K562 (cell line): ENCODE results near the gene MDK. TPM values are rescaled to one million over a fixed set of nuclear protein-coding genes. Genes with fewer than 3 reads are reported as not detected.

ENCODE experiments used
- CBFB ChIP-seq: sonication (generic); formaldehyde crosslinking; IDR thresholded peaks from 2 replicates; pipeline ENCODE4 v1.4.0; 2020; ENCODE audit warnings: mild to moderate bottlenecking, missing genetic modification reagents
- CSDE1 ChIP-seq, 2 experiments: fragments of 450-650 bp; IDR thresholded peaks; 2 replicates each; pipeline ENCODE4 v1.6.1; 2016; ENCODE audit warnings: mild to moderate bottlenecking in 1 of 2
- DPF2 ChIP-seq: fragments of 450-650 bp; IDR thresholded peaks from 2 replicates; pipeline ENCODE4 v1.6.1; 2016
- ESRRB ChIP-seq: fragments of 250-450 bp; sonication (Bioruptor Pico); IDR thresholded peaks from 2 replicates; pipeline ENCODE4 v1.5.0; 2020; ENCODE audit warnings: mild to moderate bottlenecking, moderate library complexity, borderline replicate concordance
- EZH2 ChIP-seq: IDR thresholded peaks from 2 replicates; pipeline ENCODE4 v1.6.1; 2012; ENCODE audit warnings: low read depth, mild to moderate bottlenecking, inconsistent platforms, low read length, borderline replicate concordance
- HDAC2 ChIP-seq: fragments of 450-650 bp; IDR thresholded peaks from 2 replicates; pipeline ENCODE4 v1.6.1; 2016; ENCODE audit warnings: mild to moderate bottlenecking
- HES1 ChIP-seq: fragments of 450-650 bp; IDR thresholded peaks from 2 replicates; pipeline ENCODE4 v1.6.1; 2016; ENCODE audit warnings: low read depth, mild to moderate bottlenecking, moderate library complexity
- MAZ ChIP-seq, 2 experiments: fragments of 450-650 bp in 1 of 2; sonication (generic) in 1 of 2; formaldehyde crosslinking; IDR thresholded peaks in 1 of 2; conservative IDR thresholded peaks in 1 of 2; 2 replicates each; pipeline versions ENCODE4 v1.4.0 to v1.5.0; 2020; ENCODE audit warnings: mild to moderate bottlenecking in 1 of 2, missing genetic modification reagents in 1 of 2
- MCM5 ChIP-seq: fragments of 450-650 bp; IDR thresholded peaks from 2 replicates; pipeline ENCODE4 v1.6.1; 2016; ENCODE audit warnings: low read depth
- MXD1 ChIP-seq: fragments of 250-450 bp; sonication (Bioruptor Pico); IDR thresholded peaks from 2 replicates; pipeline ENCODE4 v1.8.0; 2021; ENCODE audit warnings: borderline replicate concordance, mild to moderate bottlenecking, moderate library complexity; ENCODE audit not compliant: poor library complexity, severe bottlenecking
- NFYB ChIP-seq: IDR thresholded peaks from 2 replicates; pipeline ENCODE4 v1.6.1; 2011; ENCODE audit warnings: mild to moderate bottlenecking, moderate library complexity; ENCODE audit not compliant: insufficient read length; ENCODE audit errors: extremely low read depth
- POLR2AphosphoS2 ChIP-seq: IDR thresholded peaks from 2 replicates; pipeline ENCODE4 v1.6.1; 2012; ENCODE audit warnings: low read length, improper control_type of control experiment
- PTTG1 ChIP-seq: fragments of 450-650 bp; IDR thresholded peaks from 2 replicates; pipeline ENCODE4 v1.6.1; 2016; ENCODE audit warnings: low read depth, mild to moderate bottlenecking, missing genetic modification characterization, missing compliant biosample characterization
- SOX6 ChIP-seq: fragments of 450-650 bp; IDR thresholded peaks from 2 replicates; pipeline ENCODE4 v1.6.1; 2014; ENCODE audit warnings: mild to moderate bottlenecking
- TCF7 ChIP-seq: sonication (generic); IDR thresholded peaks from 2 replicates; pipeline ENCODE4 v1.6.1; 2016; ENCODE audit warnings: antibody characterized with exemption, borderline replicate concordance
- U2AF2 ChIP-seq: fragments of 200-400 bp; formaldehyde crosslinking; optimal IDR thresholded peaks from 2 replicates; pipeline ENCODE3; 2017; ENCODE audit warnings: low read depth, mild to moderate bottlenecking, low read length
- ZBTB33 ChIP-seq: sonication (generic); formaldehyde crosslinking; IDR thresholded peaks from 2 replicates; pipeline ENCODE4 v1.8.1; 2023; ENCODE audit warnings: mild to moderate bottlenecking, missing genetic modification reagents
- ZEB2 ChIP-seq: fragments of 450-650 bp; IDR thresholded peaks from 2 replicates; pipeline ENCODE4 v1.6.1; 2016
- ZMIZ1 ChIP-seq, 2 experiments: fragments of 150-350 bp in 1 of 2; IDR thresholded peaks; 2 replicates each; pipeline ENCODE4 v1.6.1; 2012 to 2016; ENCODE audit warnings: low read depth in 2 of 2, low read length in 2 of 2, mild to moderate bottlenecking in 1 of 2, moderate library complexity in 1 of 2
- ZNF134 ChIP-seq: fragments of 250-450 bp; sonication (Bioruptor Pico); conservative IDR thresholded peaks from 2 replicates; pipeline ENCODE4 v1.4.0; 2020
- ZNF586 ChIP-seq: fragments of 450-650 bp; formaldehyde crosslinking; conservative IDR thresholded peaks from 2 replicates; pipeline ENCODE4 v1.4.0; 2020; ENCODE audit warnings: mild to moderate bottlenecking, moderate library complexity
- ZNF644 ChIP-seq: fragments of 200-800 bp; sonication (Bioruptor generic); IDR thresholded peaks from 2 replicates; pipeline ENCODE4 v1.6.1; 2016; ENCODE audit warnings: low read depth, missing genetic modification characterization, missing compliant biosample characterization
- ZNF766 ChIP-seq: fragments of 200-800 bp; sonication (Bioruptor generic); conservative IDR thresholded peaks from 2 replicates; pipeline ENCODE4 v1.6.1; 2016; ENCODE audit warnings: missing genetic modification characterization, missing compliant biosample characterization
- polyA plus RNA-seq, 8 experiments: library from polyadenylated mRNA; depleted of rRNA in 4 of 8; stranded (reverse) in 5 of 8; unstranded in 3 of 8; fragments of >200 nt; fragmentation: Nextera tagmentation in 2 of 8; fragmentation: Illumina TruSeq in 1 of 8; extraction: Ambion mirVana in 2 of 8; extraction: Trizol in 1 of 8; gene quantifications; 2 replicates each; pipeline versions ENCODE4 v1.2.1 to v1.2.3, GENCODE V29; 2011 to 2014; ENCODE audit warnings: inconsistent platforms in 1 of 8, missing spikeins in 1 of 8
- total RNA-seq, 7 experiments: library from RNA; depleted of rRNA in 6 of 7; stranded (reverse); fragments of >200 nt in 6 of 7; fragmentation: Illumina TruSeq in 2 of 7; extraction: Trizol in 2 of 7; gene quantifications; 2 replicates each; pipeline versions ENCODE4 v1.2.1 to v1.2.3, GENCODE V29; 2011 to 2021; ENCODE audit warnings: low replicate concordance in 1 of 7

Gene MDK
- total and polyA plus RNA-seq, 9 of the 15 experiments (the other 6 are each of a cell fraction or from before 2014, with no cell fraction given) = 20.7 to 700 (median 350) TPM

GRCh38 chr11:46336563-46337180 lies 44.8 kb upstream of the MDK start (continued):
- TF ChIP-seq ZMIZ1 (IDR thresholded peaks at IDR 0.05; ENCODE audit: low read depth in 2 of 2, low read length in 2 of 2) (no peak), EZH2 (no peak), ZBTB33 (0 out of 2 replicates have a peak, but pooled peaks have one; percentile 29), NFYB (no peak), DPF2 (peak; percentile 83), CSDE1 (IDR thresholded peaks at IDR 0.05) (no peak), HES1 (peak; percentile 94), HDAC2 (peak; percentile 65), MXD1 (CRISPR knock-in tag) (no peak), TCF7 (no peak), SOX6 (peak; percentile 53; the same call in 1 of the 2 replicates), MAZ (CRISPR knock-in tag; conservative IDR thresholded peaks at IDR 0.05 in 1 of 2, IDR thresholded peaks at IDR 0.05 in 1 of 2) (peak in 1 of 2 experiments; percentile 80; a peak in 2 of 4 replicates), POLR2AphosphoS2 (no peak), CBFB (peak; percentile 97), ZNF644 (peak; percentile 48; the same call in 1 of the 2 replicates), ZNF586 (CRISPR knock-in tag) (no peak), ZNF134 (CRISPR knock-in tag) (0 out of 2 replicates have a peak, but pooled peaks have one; percentile 18), U2AF2 (no peak), MCM5 (no peak), ZEB2 (peak; percentile 37; the same call in 1 of the 2 replicates), ZNF766 (CRISPR knock-in tag) (peak; percentile 83), ESRRB (CRISPR knock-in tag) (no peak), PTTG1 (tag) (no peak)
